HCT116 (cell line): Measurements from ENCODE around the gene EML4.

Source experiments
- ATF3 ChIP-seq: IDR thresholded peaks from 2 replicates; pipeline ENCODE4 v1.6.1; 2012
- EGR1 ChIP-seq: IDR thresholded peaks from 2 replicates; pipeline ENCODE4 v1.6.1; 2012; ENCODE audit warnings: low read depth
- POLR2A ChIP-seq: IDR thresholded peaks from 2 replicates; pipeline ENCODE4 v1.7.0; 2011; ENCODE audit warnings: borderline replicate concordance; ENCODE audit not compliant: insufficient read depth, insufficient read length; ENCODE audit errors: extremely low read depth
- POLR2AphosphoS5 ChIP-seq: IDR thresholded peaks from 2 replicates; pipeline ENCODE4 v1.6.1; 2011; ENCODE audit warnings: mild to moderate bottlenecking, low read depth, low read length, moderate library complexity
- RAD21 ChIP-seq: IDR thresholded peaks from 2 replicates; pipeline ENCODE4 v1.6.1; 2012; ENCODE audit warnings: low read depth, mild to moderate bottlenecking
- REST ChIP-seq: IDR thresholded peaks from 2 replicates; pipeline ENCODE4 v1.6.1; 2012; ENCODE audit warnings: low read depth
- YY1 ChIP-seq: IDR thresholded peaks from 2 replicates; pipeline ENCODE4 v1.6.1; 2011; ENCODE audit warnings: low read length, low read depth, moderate library complexity, mild to moderate bottlenecking; ENCODE audit not compliant: insufficient replicate concordance; ENCODE audit errors: extremely low read depth
- ZNF274 ChIP-seq: fragments of 200-500 bp; sonication (Bioruptor generic); IDR thresholded peaks from 2 replicates; pipeline ENCODE4 v1.6.1; 2014; ENCODE audit warnings: mild to moderate bottlenecking, low read depth, low read length, inconsistent platforms
- TF ChIP-seq, protein P1 (sequence below), 3 experiments: fragments of 200-600 bp in 1 of 3; sonication (generic) in 1 of 3; IDR thresholded peaks in 2 of 3; conservative IDR thresholded peaks in 1 of 3; 2 replicates each; pipeline ENCODE4 v1.5.1; 2012 to 2017; ENCODE audit warnings: low read depth in 2 of 3, low read length in 2 of 3, antibody characterized with exemption in 1 of 3, borderline replicate concordance in 1 of 3, control low read depth in 1 of 3, mild to moderate bottlenecking in 1 of 3, mixed read lengths in 1 of 3, mixed run types in 1 of 3, moderate library complexity in 1 of 3; ENCODE audit not compliant: insufficient read depth in 1 of 3
- TF ChIP-seq, protein P2 (sequence below): IDR thresholded peaks from 2 replicates; pipeline ENCODE4 v1.6.1; 2012

DNA sequence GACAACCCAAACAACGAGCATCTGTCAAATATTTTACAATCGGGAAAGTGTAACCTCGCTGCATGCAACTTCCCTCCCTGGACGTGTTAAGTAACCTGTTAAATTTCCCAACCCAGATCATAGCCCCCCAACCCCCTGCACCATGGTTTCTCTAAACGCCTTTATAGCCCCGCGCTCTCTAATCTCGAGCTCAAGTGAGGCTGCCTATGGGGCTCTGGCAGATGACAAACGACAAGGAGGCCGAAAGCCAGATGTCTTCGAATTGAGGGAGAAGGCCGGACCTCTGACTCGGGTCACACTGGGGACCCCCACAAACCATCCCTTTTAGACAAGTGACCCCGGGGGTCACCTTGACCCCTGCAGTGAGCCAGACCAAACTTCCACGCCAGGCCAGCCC lies 191.3 kb downstream of the EML4 start:
- TF ChIP-seq YY1 (no peak), EGR1 (no peak), ZNF274 (no peak), RAD21 (no peak), POLR2A (no peak), POLR2AphosphoS5 (no peak), REST (no peak), ATF3 (no peak)
- TF ChIP-seq, protein P1, sequence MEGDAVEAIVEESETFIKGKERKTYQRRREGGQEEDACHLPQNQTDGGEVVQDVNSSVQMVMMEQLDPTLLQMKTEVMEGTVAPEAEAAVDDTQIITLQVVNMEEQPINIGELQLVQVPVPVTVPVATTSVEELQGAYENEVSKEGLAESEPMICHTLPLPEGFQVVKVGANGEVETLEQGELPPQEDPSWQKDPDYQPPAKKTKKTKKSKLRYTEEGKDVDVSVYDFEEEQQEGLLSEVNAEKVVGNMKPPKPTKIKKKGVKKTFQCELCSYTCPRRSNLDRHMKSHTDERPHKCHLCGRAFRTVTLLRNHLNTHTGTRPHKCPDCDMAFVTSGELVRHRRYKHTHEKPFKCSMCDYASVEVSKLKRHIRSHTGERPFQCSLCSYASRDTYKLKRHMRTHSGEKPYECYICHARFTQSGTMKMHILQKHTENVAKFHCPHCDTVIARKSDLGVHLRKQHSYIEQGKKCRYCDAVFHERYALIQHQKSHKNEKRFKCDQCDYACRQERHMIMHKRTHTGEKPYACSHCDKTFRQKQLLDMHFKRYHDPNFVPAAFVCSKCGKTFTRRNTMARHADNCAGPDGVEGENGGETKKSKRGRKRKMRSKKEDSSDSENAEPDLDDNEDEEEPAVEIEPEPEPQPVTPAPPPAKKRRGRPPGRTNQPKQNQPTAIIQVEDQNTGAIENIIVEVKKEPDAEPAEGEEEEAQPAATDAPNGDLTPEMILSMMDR (IDR thresholded peaks at IDR 0.05 in 2 of 3, conservative IDR thresholded peaks at IDR 0.05 in 1 of 3; ENCODE audit: borderline replicate concordance in 1 of 3, insufficient read depth in 1 of 3, low read depth in 2 of 3, low read length in 2 of 3), result no peak
- TF ChIP-seq, protein P2, sequence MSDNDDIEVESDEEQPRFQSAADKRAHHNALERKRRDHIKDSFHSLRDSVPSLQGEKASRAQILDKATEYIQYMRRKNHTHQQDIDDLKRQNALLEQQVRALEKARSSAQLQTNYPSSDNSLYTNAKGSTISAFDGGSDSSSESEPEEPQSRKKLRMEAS, result no peak
